ENCODE measurements around the gene RNF135.

Gene RNF135

DNA sequence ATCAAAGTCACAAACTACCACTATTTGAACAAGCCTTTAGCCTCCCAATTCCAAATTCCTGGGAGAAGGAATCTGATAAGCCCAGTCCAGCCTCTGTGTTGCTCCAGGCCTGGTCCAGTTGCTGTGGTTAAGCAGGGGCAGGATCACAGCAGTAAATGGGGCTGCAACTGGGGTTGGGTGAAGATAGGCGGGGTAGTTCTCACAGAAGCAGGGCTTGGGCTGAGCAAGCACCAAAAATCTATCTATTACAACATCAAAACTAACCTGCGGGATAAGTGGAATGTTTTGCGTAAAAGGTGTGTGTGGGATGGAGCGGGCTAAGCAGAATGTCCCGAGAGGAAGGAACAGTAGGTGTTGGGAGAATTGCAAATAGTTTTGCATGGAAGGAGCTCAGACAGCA lies 23.0 kb upstream of the RNF135 start:
- DNase-seq (ENCODE audit: low read depth) = no peak
- H3K4me3 ChIP-seq (ENCODE audit: low read length) = no peak overlapping the region
- TF ChIP-seq, protein P1, sequence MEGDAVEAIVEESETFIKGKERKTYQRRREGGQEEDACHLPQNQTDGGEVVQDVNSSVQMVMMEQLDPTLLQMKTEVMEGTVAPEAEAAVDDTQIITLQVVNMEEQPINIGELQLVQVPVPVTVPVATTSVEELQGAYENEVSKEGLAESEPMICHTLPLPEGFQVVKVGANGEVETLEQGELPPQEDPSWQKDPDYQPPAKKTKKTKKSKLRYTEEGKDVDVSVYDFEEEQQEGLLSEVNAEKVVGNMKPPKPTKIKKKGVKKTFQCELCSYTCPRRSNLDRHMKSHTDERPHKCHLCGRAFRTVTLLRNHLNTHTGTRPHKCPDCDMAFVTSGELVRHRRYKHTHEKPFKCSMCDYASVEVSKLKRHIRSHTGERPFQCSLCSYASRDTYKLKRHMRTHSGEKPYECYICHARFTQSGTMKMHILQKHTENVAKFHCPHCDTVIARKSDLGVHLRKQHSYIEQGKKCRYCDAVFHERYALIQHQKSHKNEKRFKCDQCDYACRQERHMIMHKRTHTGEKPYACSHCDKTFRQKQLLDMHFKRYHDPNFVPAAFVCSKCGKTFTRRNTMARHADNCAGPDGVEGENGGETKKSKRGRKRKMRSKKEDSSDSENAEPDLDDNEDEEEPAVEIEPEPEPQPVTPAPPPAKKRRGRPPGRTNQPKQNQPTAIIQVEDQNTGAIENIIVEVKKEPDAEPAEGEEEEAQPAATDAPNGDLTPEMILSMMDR (conservative IDR thresholded peaks at IDR 0.05; ENCODE audit: low read length) = no peak

DNA sequence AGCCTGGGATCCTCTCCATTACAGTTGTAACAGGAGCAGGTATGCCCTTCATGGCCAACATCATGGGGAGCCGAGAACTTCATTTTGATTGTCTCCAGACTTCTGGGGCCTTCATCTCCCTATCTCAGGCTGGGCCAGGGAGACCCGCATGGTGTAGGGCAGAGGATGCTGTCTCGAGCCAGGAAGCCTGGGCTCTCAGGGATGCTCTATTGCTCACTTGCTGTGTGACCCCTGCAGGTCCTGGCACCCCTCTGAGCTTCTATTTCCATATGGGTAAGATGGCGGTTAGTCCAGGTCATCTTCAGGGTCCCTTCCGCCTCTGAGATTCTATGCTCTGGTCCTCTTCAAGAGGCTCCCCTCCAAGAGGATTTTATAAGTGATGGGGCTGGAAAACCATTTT lies 20.6 kb upstream of the RNF135 start:
- no peak overlapping the region for H3K4me3 ChIP-seq (ENCODE audit: low read length)
- no peak for DNase-seq (ENCODE audit: low read depth)
- TF ChIP-seq, protein P1 (conservative IDR thresholded peaks at IDR 0.05; ENCODE audit: low read length) = no peak

DNA sequence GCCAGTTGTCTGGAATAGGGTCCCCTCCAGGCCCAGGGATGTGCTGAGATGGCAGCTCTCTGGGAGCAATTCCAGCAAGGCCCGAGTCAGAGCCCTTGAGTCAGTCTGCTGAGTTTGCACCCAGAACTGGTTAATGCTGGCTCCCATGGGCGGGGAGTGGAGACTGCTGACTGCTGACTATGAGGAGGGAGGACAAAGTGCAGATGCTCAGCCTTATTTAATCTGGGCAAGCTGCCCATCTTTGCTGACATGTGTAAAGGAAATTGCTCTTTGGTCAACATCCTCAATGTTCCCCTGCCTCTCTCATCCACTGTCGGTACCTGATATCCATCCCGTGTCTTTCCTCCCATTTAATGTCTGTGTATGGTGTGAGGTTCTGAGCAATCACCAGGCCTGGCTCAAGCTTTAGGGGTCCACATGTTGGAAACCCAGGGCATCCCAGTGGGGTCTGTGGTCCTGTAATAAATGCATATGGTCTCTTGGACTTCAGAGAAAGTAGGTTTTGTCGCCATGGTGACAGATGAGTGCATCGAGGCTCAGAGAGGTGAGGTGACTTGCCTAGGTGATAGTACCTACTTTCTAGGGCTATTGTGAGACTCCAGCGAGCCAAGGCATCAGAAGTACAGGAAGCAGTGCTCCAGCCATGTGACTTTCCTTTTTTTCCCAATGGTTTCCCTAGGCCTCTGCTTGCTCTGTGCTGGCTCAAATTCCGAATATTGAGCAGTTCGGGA lies 20.0 kb upstream of the RNF135 start:
- TF ChIP-seq, protein P1 (conservative IDR thresholded peaks at IDR 0.05; ENCODE audit: low read length) = no peak
- H3K4me3 ChIP-seq (ENCODE audit: low read length) = no peak overlapping the region
- DNase-seq (ENCODE audit: low read depth) = peak; percentile 81

DNA sequence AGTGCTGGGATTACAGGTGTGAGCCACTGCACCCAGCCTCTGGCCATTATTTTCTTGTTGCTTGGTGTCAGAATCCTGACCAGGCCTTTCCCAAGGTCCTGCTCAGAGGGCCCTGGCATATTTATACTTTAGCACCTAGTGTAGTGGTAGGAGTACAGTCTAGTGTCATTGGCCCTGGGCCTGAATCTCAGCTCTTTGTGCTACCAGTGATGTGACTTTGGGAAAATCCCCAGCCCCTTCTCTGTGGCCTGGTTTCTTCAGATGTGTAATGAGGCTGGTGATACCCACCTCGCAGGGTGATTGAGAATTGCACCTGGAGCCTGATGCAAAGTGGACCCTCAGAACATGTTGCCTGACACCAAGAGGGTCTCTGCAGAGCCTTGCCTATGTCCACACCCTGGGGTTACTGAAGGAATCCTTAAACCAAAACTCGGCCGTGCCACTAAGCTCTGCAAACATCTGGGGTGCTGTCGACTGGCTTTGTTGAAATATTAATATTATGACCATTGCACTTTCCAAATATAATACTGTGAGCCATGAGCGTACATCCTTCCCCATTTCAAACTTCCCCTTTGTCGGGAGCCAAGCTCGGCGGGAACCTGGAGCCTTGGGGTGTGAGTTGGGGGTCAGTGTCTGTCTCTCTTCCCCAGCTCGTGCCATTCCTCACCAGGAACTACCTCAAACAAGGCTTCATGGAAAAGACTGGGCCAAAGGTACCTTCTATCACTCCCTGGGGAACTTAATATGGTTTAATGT lies 18.0 kb upstream of the RNF135 start:
- TF ChIP-seq, protein P1 (conservative IDR thresholded peaks at IDR 0.05; ENCODE audit: low read length) = no peak
- no peak for DNase-seq (ENCODE audit: low read depth)

DNA sequence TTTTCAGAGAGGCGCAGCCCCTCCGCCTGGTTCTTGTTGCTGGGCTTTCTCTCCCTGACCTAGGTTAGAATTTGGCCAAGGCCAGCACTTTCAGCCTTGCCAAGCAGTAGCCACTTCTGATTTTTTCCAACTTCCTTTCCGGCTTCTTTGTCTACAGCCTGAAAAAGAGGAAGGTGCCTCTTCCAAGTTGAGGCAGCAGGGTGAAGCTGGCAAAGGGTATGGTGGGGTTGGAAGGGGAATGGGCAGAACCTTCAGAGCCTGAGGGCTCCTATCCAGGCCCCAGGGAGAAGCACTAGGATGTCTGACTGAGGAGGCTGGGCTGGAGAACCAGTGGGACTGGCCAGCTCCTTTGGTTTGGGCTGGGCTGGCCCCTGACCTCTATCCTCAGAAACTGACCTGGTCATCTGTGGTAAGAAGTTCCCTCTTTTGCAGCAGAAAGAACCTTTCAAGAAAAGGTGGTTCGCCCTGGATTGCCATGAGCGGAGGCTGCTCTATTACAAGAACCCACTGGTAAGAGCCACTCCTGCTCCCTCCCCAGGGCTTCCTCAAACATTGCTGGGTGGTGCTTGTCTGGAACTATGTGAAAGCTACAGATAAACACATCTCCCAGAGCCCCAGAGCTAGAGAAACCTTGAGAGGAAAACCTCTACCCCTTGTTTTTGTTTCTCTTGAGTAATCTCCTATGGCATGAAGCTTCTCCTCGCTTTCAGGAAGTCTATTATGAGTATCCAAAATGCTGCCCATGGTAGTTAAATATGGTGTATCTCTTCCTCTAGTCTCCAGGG lies 16.6 kb upstream of the RNF135 start:
- H3K4me3 ChIP-seq (ENCODE audit: low read length) = no peak overlapping the region
- no peak for DNase-seq (ENCODE audit: low read depth)
- TF ChIP-seq, protein P1 (conservative IDR thresholded peaks at IDR 0.05; ENCODE audit: low read length) = no peak

More for the DNA sequence above, 18.0 kb upstream of the RNF135 start:
- no peak overlapping the region for H3K4me3 ChIP-seq (ENCODE audit: low read length)

DNA sequence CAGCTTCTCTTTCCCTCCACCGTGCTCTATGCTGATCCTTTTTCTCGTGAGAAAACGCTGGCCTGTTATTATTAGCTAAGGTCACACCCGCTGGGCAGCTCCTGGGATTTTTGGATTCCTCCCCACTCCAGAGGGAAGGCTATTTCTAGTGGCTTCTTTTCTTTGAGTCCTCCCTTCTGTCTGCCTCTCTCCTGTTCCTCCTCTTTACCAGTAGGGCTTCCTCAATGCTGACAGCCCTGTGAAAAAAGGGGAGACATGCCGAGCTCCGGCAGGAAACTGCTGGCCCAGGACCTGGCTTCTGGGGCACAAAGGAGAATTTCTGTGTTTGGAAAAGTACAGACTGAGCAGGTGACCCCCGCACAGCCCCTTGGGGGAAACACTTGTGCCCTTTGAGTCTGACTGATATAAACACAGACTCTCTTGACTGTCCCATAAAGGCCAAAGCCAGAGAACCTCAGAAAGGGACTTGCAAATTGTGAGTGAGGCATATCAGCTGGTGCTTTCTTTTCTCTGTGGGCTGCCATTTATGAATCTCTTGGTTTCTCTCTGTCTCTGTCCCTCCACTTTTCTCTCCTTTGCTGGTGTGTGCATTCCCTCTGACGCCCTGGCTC lies 14.0 kb upstream of the RNF135 start:
- TF ChIP-seq, protein P1 (conservative IDR thresholded peaks at IDR 0.05; ENCODE audit: low read length) = no peak
- no peak for DNase-seq (ENCODE audit: low read depth)
- H3K4me3 ChIP-seq (ENCODE audit: low read length) = no peak overlapping the region

Measured in AG10803 (cell line).